ENCODE data around the gene OR51B4. TPM values are rescaled to one million over a fixed set of nuclear protein-coding genes. Genes with fewer than 3 reads are reported as not detected.
"Not testable (repeated sequence)": the region's sequence is repeated elsewhere in the genome, so short reads cannot be mapped to it uniquely, and the experiment has no call there.

The OR51B4 gene
- total RNA-seq, 4 donors from 2014 or later, result 0.42 to 1.5 (median 0.98) TPM; not detected in 1

- no peaks in the 10 kb centered on the region for H3K9me3 ChIP-seq
- H3K27ac ChIP-seq, result no peak within 1 kb of the TSS
- WGBS, 2 donors, result 79 to 83% methylated on average over 6 of the region's 6 CpGs
- H3K4me3 ChIP-seq, result no peak within 1 kb of the TSS
- no peaks in the 10 kb centered on the region for H3K4me1 ChIP-seq
- H3K36me3 ChIP-seq, result no peaks in the 10 kb centered on the region
- H3K27me3 ChIP-seq, result no peaks in the 10 kb centered on the region
- no peak for DNase-seq (ENCODE audit: low spot score in 2 of 2)
- TF ChIP-seq POLR2A (IDR thresholded peaks at IDR 0.05), result no peak
- no peak for TF ChIP-seq EP300 (IDR thresholded peaks at IDR 0.05)
- no peak for TF ChIP-seq CTCF (IDR thresholded peaks at IDR 0.05)
These were observed 42.0 kb upstream of the OR51B4 start, which contains the start of gene OR51B5 for GRCh38 chr11:5343474-5344335. TSS of gene OR51B5 (minus strand) at chr11:5343524. CDS start at chr11:5343524, 0 bp downstream.

GRCh38 chr11:5339771-5340322 is 38.1 kb upstream of the OR51B4 start:
- TF ChIP-seq CTCF (IDR thresholded peaks at IDR 0.05), result no peak
- no peak for TF ChIP-seq EP300 (IDR thresholded peaks at IDR 0.05)
- TF ChIP-seq POLR2A (IDR thresholded peaks at IDR 0.05), result no peak
- no peak overlapping the region for H3K4me3 ChIP-seq
- no peaks in the 10 kb centered on the region for H3K27me3 ChIP-seq
- WGBS, 2 donors, result 91 to 97% methylated on average over 1 of the region's 1 CpG
- no peaks in the 10 kb centered on the region for H3K4me1 ChIP-seq
- DNase-seq (ENCODE audit: low spot score in 2 of 2), result no peak
- no peaks in the 10 kb centered on the region for H3K9me3 ChIP-seq
- no peaks in the 10 kb centered on the region for H3K36me3 ChIP-seq
- H3K27ac ChIP-seq, result no peak overlapping the region

GRCh38 chr11:5337253-5337652 is 35.5 kb upstream of the OR51B4 start:
- WGBS, 2 donors, result 70 to 83% methylated on average over 1 of the region's 1 CpG
- not testable (repeated sequence) for H3K4me1 ChIP-seq; H3K36me3 ChIP-seq; DNase-seq (ENCODE audit: low spot score in 2 of 2); H3K27ac ChIP-seq; H3K9me3 ChIP-seq; H3K27me3 ChIP-seq; H3K4me3 ChIP-seq

GRCh38 chr11:5336331-5336730 is 34.6 kb upstream of the OR51B4 start:
- TF ChIP-seq POLR2A (IDR thresholded peaks at IDR 0.05), result no peak
- no peaks in the 10 kb centered on the region for H3K36me3 ChIP-seq
- no peak for DNase-seq (ENCODE audit: low spot score in 2 of 2)
- H3K9me3 ChIP-seq, result no peaks in the 10 kb centered on the region
- no peaks in the 10 kb centered on the region for H3K4me1 ChIP-seq
- no peak overlapping the region for H3K4me3 ChIP-seq
- H3K27me3 ChIP-seq, result no peaks in the 10 kb centered on the region
- no peak overlapping the region for H3K27ac ChIP-seq

- Histone ChIP-seq H3K4me3 (no peak overlapping the region), H3K27me3 (no peaks in the 10 kb centered on the region), H3K4me1 (no peaks in the 10 kb centered on the region), H3K9me3 (no peaks in the 10 kb centered on the region), H3K27ac (no peak overlapping the region), H3K36me3 (no peaks in the 10 kb centered on the region)
- DNase-seq (ENCODE audit: low spot score in 2 of 2), result no peak
- WGBS, 2 donors, result 57 to 58% methylated on average over 1 of the region's 1 CpG
- no peak for TF ChIP-seq POLR2A (IDR thresholded peaks at IDR 0.05)
- no peak for TF ChIP-seq CTCF (IDR thresholded peaks at IDR 0.05)
- no peak for TF ChIP-seq EP300 (IDR thresholded peaks at IDR 0.05)
These were observed 33.4 kb upstream of the OR51B4 start for GRCh38 chr11:5335170-5335569.

- Histone ChIP-seq H3K27ac (no peak within 1 kb of the TSS), H3K9me3 (no peaks in the 10 kb centered on the region), H3K36me3 (no peaks in the 10 kb centered on the region), H3K4me3 (no peak within 1 kb of the TSS), H3K4me1 (no peaks in the 10 kb centered on the region), H3K27me3 (no peaks in the 10 kb centered on the region)
- DNase-seq (ENCODE audit: low spot score in 2 of 2), result no peak
- no peak for TF ChIP-seq POLR2A (IDR thresholded peaks at IDR 0.05)
- no peak for TF ChIP-seq CTCF (IDR thresholded peaks at IDR 0.05)
- TF ChIP-seq EP300 (IDR thresholded peaks at IDR 0.05), result no peak
- WGBS, 2 donors, result 60 to 88% methylated on average over 3 of the region's 3 CpGs
These were observed 22.5 kb upstream of the OR51B4 start, which contains the start of gene OR51B2 for GRCh38 chr11:5324197-5324596. TSS of gene OR51B2 (minus strand) at chr11:5324297. CDS start at chr11:5324297, 0 bp downstream.
